ENCODE results near the gene GFRA1.

DNA sequence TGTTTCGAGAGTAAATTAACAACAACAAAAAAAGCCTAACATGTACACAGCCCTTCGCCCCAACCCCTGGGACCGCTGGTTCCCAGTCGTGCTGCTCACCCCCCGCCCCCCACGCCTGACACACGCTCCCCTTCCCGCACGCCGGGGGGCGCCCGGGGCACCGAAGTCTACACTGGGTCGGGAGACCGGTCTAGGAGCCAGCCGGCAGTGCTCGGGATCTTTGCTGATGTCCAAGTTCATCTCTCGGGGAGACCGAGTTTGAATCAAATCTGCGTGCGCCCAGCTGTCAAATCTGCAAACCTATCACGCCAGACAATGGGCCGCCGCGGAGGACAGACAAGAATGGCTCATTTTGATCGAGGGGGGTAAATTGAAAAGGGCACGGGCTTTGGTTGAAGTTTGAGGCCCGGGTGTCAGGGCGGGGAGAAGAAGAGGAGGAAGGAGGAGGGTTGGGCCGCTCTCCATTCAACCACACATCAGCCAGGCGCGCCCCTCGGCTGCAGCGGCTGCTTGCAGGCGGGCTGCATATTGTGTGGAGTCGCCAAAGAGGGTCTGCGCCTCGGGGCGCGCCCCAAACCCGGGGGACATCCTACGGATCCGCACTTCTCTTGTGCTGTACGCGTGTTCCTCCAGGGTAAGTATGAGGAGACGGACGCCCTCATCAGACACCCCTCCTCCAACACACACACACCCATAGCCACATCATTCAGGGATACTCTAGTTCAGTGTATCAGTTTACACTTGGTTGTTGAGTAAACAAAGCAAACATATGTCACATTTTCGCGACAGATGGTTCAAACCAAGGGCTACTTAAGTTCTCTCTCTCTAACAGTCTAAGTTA lies 1.3 kb upstream of the GFRA1 start:
- TF ChIP-seq, protein P1, sequence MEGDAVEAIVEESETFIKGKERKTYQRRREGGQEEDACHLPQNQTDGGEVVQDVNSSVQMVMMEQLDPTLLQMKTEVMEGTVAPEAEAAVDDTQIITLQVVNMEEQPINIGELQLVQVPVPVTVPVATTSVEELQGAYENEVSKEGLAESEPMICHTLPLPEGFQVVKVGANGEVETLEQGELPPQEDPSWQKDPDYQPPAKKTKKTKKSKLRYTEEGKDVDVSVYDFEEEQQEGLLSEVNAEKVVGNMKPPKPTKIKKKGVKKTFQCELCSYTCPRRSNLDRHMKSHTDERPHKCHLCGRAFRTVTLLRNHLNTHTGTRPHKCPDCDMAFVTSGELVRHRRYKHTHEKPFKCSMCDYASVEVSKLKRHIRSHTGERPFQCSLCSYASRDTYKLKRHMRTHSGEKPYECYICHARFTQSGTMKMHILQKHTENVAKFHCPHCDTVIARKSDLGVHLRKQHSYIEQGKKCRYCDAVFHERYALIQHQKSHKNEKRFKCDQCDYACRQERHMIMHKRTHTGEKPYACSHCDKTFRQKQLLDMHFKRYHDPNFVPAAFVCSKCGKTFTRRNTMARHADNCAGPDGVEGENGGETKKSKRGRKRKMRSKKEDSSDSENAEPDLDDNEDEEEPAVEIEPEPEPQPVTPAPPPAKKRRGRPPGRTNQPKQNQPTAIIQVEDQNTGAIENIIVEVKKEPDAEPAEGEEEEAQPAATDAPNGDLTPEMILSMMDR (IDR thresholded peaks at IDR 0.05; ENCODE audit: insufficient read depth, low read length, poor library complexity, severe bottlenecking), result no peak
- TF ChIP-seq EZH2phosphoT487 (conservative IDR thresholded peaks at IDR 0.05; ENCODE audit: low read length), result no peak
